GM23338 (cell line): ENCODE results near the gene TINAGL1.

Experiments
- CREB1 ChIP-seq: fragments of 250-450 bp; sonication (Bioruptor Pico); IDR thresholded peaks from 2 replicates; pipeline ENCODE4 v1.5.0; 2020; ENCODE audit warnings: low read depth, mild to moderate bottlenecking, moderate library complexity
- CTCF ChIP-seq, 2 experiments: fragments of 200-600 bp in 1 of 2; sonication (generic) in 1 of 2; conservative IDR thresholded peaks; 2 replicates each; pipeline versions ENCODE4 v1.5.1 to v1.6.1; 2016 to 2017; ENCODE audit warnings: antibody characterized with exemption in 2 of 2, low read depth in 2 of 2, mild to moderate bottlenecking in 2 of 2, moderate library complexity in 1 of 2
- ETS1 ChIP-seq: IDR thresholded peaks from 2 replicates; pipeline ENCODE4 v1.6.1; 2016; ENCODE audit warnings: antibody characterized with exemption
- EZH2 ChIP-seq: fragments of 200-600 bp; sonication (generic); IDR thresholded peaks from one replicate; pipeline ENCODE4 v1.8.0; 2017; ENCODE audit warnings: antibody characterized with exemption, mild to moderate bottlenecking, low read depth; ENCODE audit not compliant: unreplicated experiment
- EZH2phosphoT487 ChIP-seq: fragments of 200-600 bp; sonication (generic); IDR thresholded peaks from one replicate; pipeline ENCODE4 v1.8.1; 2018; ENCODE audit warnings: antibody characterized with exemption; ENCODE audit not compliant: unreplicated experiment
- JUNB ChIP-seq: IDR thresholded peaks from one replicate; pipeline ENCODE4 v1.6.1; 2016; ENCODE audit warnings: antibody characterized with exemption; ENCODE audit not compliant: unreplicated experiment
- NANOG ChIP-seq: IDR thresholded peaks from 2 replicates; pipeline ENCODE4 v1.6.1; 2016; ENCODE audit warnings: antibody characterized with exemption, borderline replicate concordance
- POLR2AphosphoS5 ChIP-seq: IDR thresholded peaks from 2 replicates; pipeline ENCODE4 v1.6.1; 2016; ENCODE audit warnings: antibody characterized with exemption, low read depth
- REST ChIP-seq: IDR thresholded peaks from one replicate; pipeline ENCODE4 v1.6.1; 2018; ENCODE audit warnings: antibody characterized with exemption; ENCODE audit not compliant: unreplicated experiment

GRCh38 chr1:31605908-31606427 lies 29.7 kb downstream of the TINAGL1 start:
- TF ChIP-seq ETS1 (no peak), EZH2 (no peak), REST (no peak), CTCF (conservative IDR thresholded peaks at IDR 0.05; ENCODE audit: low read depth in 2 of 2) (no peak), POLR2AphosphoS5 (no peak), EZH2phosphoT487 (no peak), NANOG (no peak), JUNB (no peak), CREB1 (no peak)
